Activated T-cell treated with anti-CD3 and anti-CD28 coated beads for 1 hour (primary cell): ENCODE data around the gene RNU6-7.

Experiments used
- DNase-seq: peaks from one replicate; pipeline ENCODE4 v3.0.0-alpha.2; 2020; ENCODE audit warnings: low read depth

The RNU6-7 gene

GRCh38 chr14:32201816-32202490 is at the start of gene RNU6-7:
Gene RNU6-7, plus strand, starts transcription at chr14:32202045.
- peak; percentile 33 for DNase-seq

- no peak for DNase-seq
Measured at GRCh38 chr14:32166029-32166428, 35.8 kb upstream of the RNU6-7 start.

- DNase-seq = no peak
Measured at GRCh38 chr14:32166924-32167323, 34.9 kb upstream of the RNU6-7 start.

GRCh38 chr14:32167907-32168306 is 33.9 kb upstream of the RNU6-7 start:
- DNase-seq = no peak

- no peak for DNase-seq
Measured at GRCh38 chr14:32169191-32169590, 32.7 kb upstream of the RNU6-7 start.

- no peak for DNase-seq
Measured at GRCh38 chr14:32171469-32171868, 30.4 kb upstream of the RNU6-7 start.

GRCh38 chr14:32183151-32184058 is 18.4 kb upstream of the RNU6-7 start:
- DNase-seq = no peak

GRCh38 chr14:32185097-32185496 is 16.7 kb upstream of the RNU6-7 start:
- DNase-seq = no peak

- no peak for DNase-seq
Measured at GRCh38 chr14:32186248-32186647, 15.6 kb upstream of the RNU6-7 start.

GRCh38 chr14:32189811-32190210 is 12.0 kb upstream of the RNU6-7 start:
- no peak for DNase-seq

GRCh38 chr14:32190673-32191072 is 11.2 kb upstream of the RNU6-7 start:
- DNase-seq = no peak

GRCh38 chr14:32192712-32193373 is 9.0 kb upstream of the RNU6-7 start:
- no peak for DNase-seq

GRCh38 chr14:32193532-32193931 is 8.3 kb upstream of the RNU6-7 start:
- DNase-seq = no peak

- DNase-seq = no peak
Measured at GRCh38 chr14:32195636-32196035, 6.2 kb upstream of the RNU6-7 start.

GRCh38 chr14:32197919-32198318 is 3.9 kb upstream of the RNU6-7 start:
- no peak for DNase-seq

GRCh38 chr14:32200368-32201192 is 1.3 kb upstream of the RNU6-7 start:
- DNase-seq = no peak

- DNase-seq = peak; percentile 59
Measured at GRCh38 chr14:32201193-32201815, 541 bp upstream of the RNU6-7 start.

GRCh38 chr14:32202491-32202997 is 699 bp downstream of the RNU6-7 start:
- DNase-seq = no peak

GRCh38 chr14:32202998-32203882 is 1.4 kb downstream of the RNU6-7 start, which contains the start of gene RNU6-8:
Gene RNU6-8, minus strand, starts transcription at chr14:32203269.
- DNase-seq = peak; percentile 77

- no peak for DNase-seq
Measured at GRCh38 chr14:32203928-32204357, 2.1 kb downstream of the RNU6-7 start.
